ELF-1 (cell line): ENCODE data around the gene SREBF1.

Experiments
- DNase-seq: peaks from one replicate; pipeline ENCODE4 v3.0.0-alpha.2; 2016; ENCODE audit warnings: low read depth, low spot score

SREBF1 gene

DNA sequence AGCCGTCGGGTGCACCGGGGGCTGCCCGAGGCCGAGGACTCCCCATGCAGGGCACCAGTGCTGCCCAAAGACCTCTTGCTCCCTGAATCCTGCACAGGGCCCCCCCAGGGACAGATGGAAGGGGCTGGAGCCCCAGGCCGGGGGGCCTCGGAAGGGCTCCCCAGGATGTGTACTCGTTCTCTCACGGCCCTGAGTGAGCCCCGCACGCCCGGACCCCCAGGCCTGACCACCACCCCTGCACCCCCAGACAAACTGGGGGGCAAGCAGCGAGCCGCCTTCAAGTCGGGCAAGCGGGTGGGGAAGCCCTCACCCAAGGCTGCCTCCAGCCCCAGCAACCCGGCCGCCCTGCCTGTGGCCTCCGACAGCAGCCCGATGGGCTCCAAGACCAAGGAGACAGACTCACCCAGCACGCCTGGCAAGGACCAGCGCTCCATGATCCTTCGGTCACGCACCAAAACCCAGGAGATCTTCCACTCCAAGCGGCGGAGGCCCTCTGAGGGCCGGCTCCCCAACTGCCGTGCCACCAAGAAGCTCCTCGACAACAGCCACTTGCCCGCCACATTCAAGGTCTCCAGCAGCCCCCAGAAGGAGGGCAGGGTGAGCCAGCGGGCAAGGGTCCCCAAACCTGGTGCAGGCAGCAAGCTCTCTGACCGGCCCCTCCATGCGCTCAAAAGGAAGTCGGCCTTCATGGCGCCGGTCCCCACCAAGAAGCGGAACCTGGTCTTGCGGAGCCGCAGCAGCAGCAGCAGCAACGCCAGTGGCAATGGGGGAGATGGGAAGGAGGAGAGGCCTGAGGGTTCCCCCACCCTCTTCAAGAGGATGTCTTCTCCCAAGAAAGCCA is 40.6 kb downstream of the SREBF1 start:
- DNase-seq: no peak

DNA sequence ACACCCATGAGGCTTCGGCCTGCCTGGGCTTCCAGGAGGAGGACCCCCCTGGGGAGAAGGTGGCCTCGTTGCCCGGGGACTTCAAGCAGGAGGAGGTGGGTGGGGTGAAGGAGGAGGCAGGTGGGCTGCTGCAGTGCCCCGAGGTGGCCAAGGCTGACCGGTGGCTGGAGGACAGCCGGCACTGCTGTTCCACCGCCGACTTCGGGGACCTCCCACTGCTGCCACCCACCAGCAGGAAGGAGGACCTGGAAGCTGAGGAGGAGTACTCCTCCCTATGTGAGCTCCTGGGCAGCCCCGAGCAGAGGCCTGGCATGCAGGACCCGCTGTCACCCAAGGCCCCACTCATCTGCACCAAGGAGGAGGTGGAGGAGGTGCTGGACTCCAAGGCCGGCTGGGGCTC is 41.5 kb downstream of the SREBF1 start:
- no peak for DNase-seq

DNA sequence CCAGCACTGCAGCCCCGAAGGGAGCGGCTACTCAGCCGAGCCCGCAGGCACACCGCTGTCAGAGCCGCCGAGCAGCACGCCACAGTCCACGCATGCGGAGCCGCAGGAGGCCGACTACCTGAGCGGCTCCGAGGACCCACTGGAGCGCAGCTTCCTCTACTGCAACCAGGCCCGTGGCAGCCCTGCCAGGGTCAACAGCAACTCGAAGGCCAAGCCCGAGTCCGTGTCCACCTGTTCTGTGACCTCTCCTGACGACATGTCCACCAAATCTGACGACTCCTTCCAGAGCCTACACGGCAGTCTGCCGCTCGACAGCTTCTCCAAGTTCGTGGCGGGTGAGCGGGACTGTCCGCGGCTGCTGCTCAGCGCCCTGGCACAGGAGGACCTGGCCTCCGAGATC is 42.4 kb downstream of the SREBF1 start:
- DNase-seq: no peak

DNA sequence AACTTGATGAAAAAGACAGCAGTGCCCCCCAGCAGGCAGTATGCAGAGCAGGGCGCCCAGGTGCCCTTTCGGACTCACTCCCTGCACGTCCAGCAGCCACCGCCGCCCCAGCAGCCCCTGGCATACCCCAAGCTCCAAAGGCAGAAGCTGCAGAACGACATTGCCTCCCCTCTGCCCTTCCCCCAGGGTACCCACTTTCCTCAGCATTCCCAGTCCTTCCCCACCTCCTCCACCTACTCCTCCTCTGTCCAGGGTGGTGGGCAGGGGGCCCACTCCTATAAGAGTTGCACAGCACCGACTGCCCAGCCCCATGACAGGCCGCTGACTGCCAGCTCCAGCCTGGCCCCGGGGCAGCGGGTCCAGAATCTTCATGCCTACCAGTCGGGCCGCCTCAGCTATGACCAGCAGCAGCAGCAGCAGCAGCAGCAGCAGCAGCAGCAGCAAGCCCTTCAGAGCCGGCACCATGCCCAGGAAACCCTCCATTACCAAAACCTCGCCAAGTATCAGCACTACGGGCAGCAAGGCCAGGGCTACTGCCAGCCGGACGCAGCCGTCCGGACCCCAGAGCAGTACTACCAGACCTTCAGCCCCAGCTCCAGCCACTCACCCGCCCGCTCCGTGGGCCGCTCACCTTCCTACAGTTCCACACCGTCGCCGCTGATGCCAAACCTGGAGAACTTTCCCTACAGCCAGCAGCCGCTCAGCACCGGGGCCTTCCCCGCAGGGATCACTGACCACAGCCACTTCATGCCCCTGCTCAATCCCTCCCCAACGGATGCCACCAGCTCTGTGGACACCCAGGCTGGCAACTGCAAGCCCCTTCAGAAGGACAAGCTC is 43.2 kb downstream of the SREBF1 start:
- DNase-seq: no peak

DNA sequence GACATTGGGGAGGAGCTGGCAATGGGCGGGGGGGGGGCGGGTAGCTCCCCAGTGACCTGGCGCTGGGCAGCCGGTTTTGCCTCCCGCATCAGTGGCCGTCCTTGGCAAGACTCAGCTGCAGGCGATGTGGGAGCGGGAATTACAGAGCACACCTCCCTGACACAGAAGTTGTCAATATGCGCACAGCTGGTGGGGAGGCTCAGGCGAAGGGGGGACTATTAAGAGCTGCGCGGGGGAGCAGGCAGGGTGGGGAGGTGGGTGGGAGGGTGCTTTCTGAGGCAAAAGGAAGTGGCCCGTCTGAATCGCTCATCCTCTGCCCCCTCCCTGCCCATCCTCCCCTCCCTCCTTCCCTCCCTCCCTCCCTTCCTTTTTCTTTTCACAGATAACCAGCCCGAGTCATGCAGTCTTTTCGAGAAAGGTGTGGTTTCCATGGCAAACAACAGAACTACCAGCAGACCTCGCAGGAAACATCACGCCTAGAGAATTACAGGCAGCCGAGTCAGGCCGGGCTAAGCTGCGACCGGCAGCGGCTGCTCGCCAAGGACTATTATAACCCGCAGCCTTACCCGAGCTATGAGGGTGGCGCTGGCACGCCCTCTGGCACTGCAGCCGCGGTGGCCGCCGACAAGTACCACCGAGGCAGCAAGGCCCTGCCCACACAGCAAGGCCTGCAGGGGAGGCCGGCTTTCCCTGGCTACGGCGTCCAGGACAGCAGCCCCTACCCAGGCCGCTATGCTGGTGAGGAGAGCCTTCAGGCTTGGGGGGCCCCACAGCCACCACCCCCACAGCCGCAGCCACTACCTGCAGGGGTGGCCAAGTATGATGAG is 44.0 kb downstream of the SREBF1 start:
- peak; percentile 63 for DNase-seq

DNA sequence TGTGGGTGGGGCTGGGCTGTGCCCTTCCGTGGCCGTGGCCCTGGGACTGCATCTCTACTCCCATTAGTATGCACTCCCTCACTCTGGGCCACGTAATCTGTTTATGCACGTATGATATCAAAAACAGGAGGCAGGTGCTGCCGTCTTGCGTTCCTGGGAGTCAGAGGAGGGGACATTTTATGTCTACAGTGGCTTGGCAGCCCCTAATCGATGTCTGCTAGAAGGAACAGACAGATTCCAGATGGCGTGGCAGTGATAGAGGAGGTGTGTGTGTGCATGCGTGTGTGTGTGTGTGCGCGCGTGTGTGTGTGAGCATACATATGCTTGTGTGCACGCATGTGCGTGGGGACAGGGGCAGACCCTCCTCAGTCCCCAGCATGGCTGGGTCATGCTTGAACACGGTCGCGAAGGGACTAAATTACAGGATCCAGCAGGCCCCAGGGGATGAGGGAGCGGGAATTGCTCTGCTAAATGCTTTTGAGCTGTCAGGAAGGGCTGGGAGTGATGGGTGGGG is 44.7 kb downstream of the SREBF1 start:
- DNase-seq: no peak

DNA sequence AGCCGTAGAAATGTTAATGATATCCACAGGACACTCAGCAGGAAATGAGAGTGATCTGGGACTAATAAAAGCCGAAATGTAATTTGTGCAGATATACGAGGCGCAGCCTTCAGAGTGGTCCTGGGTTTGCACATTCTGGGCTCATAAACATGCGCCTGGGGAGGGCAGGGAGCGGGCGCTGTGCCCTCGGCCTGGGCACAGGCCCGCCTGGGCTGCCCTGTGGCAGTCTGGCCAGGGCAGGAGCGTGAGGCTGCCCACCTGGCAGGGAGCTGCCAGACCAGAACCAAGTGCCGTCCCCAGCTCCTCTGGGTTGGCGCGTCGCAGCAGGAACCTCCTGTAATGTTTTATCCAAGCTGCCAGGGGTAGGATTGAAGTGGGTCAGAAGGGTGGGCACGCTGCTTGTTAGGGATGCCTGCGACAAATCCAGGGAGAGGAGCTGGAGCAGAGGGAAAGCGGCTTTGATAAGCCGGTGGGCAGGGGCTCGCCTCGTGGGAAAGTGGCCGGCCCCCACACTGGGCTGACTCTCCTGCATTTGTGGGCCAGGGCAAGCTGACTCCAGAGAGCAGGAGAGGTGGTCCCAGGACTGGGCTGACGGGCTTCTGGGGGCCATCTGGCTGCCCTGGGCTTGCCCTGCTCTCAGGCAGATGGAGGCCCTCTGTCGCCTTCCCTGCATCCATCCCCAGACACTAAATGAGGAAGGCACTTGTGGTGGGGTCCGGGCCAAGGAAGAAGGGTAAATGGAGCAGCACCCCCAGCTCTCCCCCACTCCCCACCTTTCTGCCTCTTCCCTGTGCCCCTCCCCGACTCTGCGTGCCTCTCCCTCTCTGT is 45.9 kb downstream of the SREBF1 start:
- no peak for DNase-seq

DNA sequence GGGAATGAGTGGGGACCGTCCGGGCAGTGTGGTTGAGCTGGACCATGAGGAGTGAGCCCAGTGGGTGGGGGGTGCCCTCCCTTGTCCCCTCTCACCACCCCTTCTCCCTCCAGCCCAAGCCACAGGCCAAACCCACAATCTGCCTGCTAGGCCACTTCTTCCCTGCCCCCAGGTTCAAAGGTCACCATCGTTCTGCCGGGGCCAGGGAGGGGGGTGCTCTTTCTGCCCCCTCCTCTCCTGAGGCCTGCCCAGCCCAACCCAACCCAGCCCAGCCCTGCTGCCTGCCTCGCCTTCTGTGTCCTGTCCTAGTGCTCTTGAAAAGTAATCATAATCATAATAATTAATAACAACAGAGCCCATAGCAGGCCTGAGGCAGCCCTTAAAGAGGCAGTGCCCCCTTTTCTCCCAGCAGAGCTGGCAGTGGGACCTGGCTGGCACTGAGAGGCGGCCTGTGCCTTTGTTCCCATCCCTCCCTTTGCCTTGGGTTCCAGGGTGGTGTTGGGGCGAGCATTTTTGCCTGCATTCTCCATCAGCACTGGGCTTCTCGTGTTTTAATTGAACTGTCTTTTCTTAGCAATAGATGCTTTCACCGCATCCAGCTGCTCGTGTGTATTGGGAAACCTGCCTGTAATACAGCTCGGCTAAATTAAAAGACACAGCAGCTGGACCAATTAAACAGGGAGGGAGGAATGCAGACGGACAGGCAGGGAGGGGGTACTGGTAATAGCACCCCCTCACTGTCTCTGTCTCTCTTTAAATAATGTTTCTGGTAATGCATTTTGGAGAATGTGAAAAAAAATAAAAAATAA is 46.8 kb downstream of the SREBF1 start:
- no peak for DNase-seq

DNA sequence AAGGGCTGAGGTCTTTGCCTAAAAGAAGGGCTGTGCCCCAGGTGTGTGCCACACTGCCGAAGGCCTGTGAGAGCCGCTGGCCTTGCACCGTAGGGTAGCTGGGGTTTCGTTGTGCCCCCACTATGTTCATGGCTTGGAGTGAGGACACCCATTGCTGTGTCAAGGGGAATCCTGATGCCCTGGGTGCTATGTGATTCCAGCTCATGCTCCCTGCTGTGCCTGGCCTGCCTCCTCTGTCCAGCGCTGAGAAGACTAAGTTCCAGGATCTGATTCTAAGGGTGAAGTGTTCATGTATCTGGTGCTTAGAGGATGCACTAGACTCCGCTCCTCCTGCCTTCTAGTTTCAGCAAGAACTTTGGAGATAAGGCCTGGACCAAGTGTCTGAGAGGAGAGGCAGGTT is 47.4 kb downstream of the SREBF1 start:
- no peak for DNase-seq

DNA sequence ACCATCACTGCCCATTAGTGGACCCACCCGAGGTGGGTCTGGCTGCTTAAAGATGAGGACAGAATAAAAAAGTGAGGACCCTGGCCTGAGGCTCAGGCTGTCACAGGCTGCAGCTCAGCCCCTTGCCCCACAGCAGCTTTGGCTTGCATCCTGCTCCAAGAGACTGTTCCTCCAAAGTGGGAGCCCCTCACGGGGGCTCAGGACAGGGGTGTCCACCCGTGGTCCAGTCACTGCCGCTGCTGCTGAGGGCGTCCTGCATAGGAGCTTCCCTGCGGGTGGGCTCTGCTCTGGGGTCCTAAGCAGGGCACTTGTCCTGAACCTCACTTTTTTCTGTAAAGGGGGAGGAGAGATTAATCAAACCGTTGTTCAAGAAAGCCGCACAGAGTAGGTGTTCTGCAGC is 47.8 kb downstream of the SREBF1 start:
- DNase-seq: no peak

DNA sequence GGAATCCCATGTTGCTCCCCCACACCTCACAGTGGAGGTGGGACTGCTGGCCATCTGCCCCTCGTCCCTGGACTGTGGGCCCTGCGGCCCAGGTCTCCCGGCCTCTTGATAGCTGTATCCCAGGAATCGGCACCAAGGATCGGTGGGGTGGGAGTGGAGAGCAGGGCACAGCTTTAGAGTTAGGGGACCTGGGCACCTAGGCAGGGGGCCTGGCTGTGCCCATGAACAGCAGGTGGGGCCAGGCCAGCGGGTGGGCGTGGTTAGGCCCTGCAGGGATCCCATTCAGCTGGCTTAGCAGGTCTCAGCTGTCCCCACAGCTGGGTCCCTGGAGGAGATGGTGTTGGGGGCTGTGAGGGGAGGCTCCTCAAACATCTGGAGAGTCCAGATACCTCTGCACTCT is 49.2 kb downstream of the SREBF1 start:
- no peak for DNase-seq

DNA sequence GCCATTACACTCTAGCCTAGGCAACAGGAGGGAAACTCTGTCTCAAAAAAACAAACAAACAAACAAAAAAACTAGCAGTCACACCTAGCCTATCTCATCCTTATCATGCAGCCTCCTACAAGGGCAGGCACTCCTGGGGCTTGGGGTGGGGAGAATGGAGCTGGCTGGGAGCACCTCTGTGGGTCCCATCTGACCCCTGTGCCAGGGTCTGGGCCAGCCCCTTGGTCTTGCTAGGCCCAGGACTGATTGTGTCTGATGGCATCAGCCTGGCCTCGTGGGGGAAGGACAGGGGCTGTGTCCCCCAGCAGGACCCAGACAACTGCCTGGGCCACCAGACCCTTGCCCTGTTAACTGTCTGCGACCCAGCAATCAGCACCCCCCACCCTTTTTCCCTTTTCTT is 49.8 kb downstream of the SREBF1 start:
- DNase-seq: no peak

DNA sequence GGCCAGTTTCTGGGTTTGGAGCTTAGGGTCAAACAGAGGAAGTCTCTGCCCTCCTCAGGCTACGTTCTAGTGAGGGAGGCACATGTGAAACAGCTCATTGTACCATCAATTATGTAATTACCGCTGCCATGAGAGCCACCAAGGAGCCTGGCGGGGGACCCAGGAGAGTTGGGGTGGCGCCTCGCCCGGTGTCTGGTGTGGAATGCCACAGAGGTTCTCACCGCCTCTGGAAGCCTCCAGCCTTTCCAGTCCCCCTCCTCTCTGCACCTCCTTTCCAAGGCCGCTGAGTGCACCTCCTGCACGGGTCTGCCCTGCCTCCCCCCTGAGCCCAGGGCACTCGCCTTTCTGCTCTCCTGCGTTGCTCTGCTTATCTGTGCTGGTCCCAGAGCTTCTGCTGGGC is 51.4 kb downstream of the SREBF1 start:
- no peak for DNase-seq

DNA sequence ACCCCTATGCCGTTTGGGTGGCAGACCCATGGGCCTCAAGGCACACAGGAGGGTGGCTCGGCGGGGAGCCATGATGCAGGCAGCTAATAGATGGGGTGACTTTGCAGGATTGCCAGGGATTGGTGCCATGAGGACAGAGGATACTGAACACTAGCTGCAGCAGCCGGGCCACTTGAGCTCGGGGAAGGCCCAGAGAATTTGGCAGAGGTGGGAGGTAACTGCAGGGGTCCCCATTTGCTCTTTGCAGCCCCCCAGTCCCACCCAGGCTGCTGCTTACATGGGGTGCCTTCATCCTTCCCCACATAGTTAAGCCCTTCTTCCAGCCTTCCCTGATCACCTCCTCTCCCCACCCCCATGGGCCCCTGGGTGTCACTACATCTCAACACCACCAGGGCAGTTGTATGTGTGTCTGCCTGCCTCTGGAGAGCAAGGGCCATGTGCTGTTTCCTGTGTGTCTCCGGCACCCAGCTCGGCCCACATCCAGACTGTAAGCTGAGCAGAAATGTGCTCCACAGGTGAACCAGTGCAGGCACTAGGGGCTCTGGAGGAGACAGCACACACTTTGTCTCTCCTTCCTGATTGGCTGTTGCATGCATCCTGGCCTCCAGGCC is 52.0 kb downstream of the SREBF1 start:
- no peak for DNase-seq

DNA sequence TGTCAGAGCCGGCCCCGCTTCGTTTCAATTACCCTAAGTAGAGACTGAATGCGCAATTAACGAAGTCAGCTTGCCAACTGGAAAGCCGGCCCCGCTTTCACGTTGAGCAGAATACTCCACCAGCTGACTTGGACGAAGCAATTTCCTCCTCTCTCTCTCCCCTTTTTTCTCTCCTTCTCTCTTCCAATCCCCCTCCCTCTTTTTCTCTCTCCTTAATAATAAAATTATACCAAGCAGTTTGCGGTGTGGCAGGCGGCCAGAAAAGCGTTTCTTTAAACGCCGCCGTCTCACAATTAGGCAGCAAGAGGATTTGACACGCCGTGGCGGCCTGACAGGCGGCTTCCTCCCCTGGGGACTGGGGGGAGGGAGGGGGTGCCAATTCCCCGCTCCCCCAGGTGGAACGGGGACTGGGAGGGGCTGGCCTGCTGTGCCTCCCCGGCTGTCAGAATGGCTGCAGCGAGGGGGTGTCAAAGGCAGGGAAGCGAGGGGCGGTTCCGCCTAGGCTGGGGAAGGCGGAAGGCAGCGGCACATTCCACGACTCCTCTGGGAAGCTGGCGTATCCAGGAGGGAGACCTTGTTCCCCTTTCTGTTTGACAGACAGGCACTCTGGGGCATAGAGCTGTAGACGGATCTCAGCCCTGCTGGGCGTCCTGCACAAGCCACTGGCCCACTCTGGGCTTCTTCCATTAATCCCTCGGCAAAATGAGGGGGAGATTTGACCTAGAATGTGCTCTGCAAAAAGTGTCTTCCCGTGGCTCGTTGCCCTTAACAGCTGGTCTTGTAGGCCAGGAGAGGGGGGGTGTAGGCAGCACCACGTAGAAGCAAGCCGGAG is 52.7 kb downstream of the SREBF1 start:
- DNase-seq: peak; percentile 62

DNA sequence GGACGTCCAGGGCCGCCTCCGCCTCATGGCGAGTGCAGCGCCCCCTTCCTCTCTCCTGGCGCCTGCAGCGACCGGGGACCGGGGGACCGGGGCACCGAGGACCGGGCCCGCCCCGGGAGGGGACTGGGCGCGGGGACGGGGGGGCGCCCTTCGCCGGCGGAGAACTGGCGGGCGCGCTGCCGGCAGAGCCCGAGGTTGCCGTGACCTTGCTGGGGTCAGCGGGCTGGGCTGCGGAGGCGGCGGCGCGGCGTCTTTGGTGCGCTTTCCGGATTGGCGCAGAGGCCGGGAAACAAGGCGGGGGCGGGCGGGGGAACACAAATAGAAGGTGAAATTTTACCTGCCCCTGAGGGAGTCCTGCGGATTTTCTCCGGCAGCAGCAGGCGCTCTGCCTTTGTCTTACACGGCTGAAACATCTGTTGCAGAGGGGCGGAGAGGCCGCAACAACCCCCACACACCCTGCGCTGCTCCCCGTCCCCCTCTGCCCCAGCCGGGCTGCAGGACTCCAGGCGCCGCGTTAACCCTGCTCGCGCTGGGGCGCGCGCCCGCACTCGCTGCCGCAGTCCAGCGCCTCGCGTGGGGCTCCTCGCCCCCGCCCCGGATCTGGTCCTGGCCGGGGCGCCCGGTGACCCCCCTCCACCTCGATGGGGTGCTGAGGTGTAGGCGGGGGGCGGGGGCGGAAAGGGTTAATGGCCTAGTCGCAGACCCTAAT is 53.5 kb downstream of the SREBF1 start:
- peak; percentile 82 for DNase-seq

DNA sequence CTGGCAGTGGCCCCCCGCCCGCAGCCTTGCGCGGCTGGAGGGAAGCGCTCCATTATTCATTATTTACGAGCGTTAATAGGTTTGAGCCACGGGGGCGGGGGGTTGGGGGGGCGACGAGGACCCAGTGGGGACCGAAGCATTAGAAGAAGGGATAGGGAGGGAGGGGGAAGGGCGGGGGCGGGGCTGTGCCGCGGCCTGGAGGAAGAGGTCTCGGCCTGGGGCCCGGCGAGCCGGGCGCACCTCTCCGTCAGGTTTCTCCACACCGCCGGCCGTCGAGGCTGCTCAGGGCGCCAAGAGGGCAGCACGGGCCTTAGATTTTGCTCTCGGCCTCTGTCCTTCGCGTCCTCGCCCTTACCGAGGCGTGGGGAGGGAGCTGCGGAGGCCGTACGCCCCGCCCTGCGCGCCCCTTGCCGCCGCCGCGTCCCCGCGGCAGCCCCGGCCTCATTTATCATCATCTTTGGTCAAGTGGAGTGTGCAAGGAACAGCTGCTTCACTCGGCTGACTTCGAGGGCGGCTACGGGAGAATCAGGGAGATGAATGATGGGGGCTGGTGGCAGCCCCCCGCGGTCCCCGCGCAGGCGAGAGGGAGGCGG is 54.2 kb downstream of the SREBF1 start:
- peak; percentile 47 for DNase-seq
